K562 (cell line): ENCODE data around the gene SMARCA1.

ENCODE experiments used
- CTCF ChIP-seq, 3 experiments: IDR thresholded peaks in 2 of 3; conservative IDR thresholded peaks in 1 of 3; 2 replicates each; pipeline ENCODE4 v1.5.1; 2011 to 2012; ENCODE audit warnings: low read length in 3 of 3, mild to moderate bottlenecking in 3 of 3, control low read depth in 2 of 3, improper control_type of control experiment in 1 of 3, inconsistent platforms in 1 of 3, low read depth in 1 of 3, mixed read lengths in 1 of 3, moderate library complexity in 1 of 3; ENCODE audit not compliant: insufficient read depth in 2 of 3
- KAT8 ChIP-seq: fragments of 450-650 bp; IDR thresholded peaks from 2 replicates; pipeline ENCODE4 v1.6.1; 2016; ENCODE audit warnings: low read depth, mild to moderate bottlenecking
- PHF8 ChIP-seq: fragments of 200-600 bp; sonication (generic); IDR thresholded peaks from 2 replicates; pipeline ENCODE4 v1.6.1; 2012; ENCODE audit warnings: mixed run types, mild to moderate bottlenecking, inconsistent platforms, low read length, moderate library complexity, borderline replicate concordance
- POLR2AphosphoS5 ChIP-seq: IDR thresholded peaks from 2 replicates; pipeline ENCODE4 v1.6.1; 2011; ENCODE audit warnings: mild to moderate bottlenecking, low read depth, low read length, moderate library complexity; ENCODE audit not compliant: control insufficient read depth, insufficient read depth
- ZNF133 ChIP-seq: fragments of 250-450 bp; sonication (Bioruptor Pico); IDR thresholded peaks from 2 replicates; pipeline ENCODE4 v1.4.0; 2020; ENCODE audit warnings: mild to moderate bottlenecking
- ZNF354B ChIP-seq: fragments of 250-450 bp; sonication (Bioruptor Pico); IDR thresholded peaks from 2 replicates; pipeline ENCODE4 v1.4.0; 2020
- ZZZ3 ChIP-seq: fragments of 450-650 bp; IDR thresholded peaks from 2 replicates; pipeline ENCODE4 v1.6.1; 2016; ENCODE audit warnings: antibody characterized with exemption, mild to moderate bottlenecking, moderate library complexity

- TF ChIP-seq PHF8 (0 out of 2 replicates have a peak, but pooled peaks have one; percentile 12), ZZZ3 (no peak), KAT8 (no peak), POLR2AphosphoS5 (no peak), CTCF (IDR thresholded peaks at IDR 0.05 in 2 of 3, conservative IDR thresholded peaks at IDR 0.05 in 1 of 3; ENCODE audit: insufficient read depth in 2 of 3, low read depth in 1 of 3, low read length in 3 of 3) (no peak), ZNF354B (no peak), ZNF133 (CRISPR knock-in tag) (no peak)
Measured at GRCh38 chrX:129522184-129523078, 859 bp downstream of the SMARCA1 start.
